HepG2 (cell line): Measurements from ENCODE around the gene NHP2. TPM values are rescaled to one million over a fixed set of nuclear protein-coding genes. Genes with fewer than 3 reads are reported as not detected.

Experiments
- ATAC-seq: fragments of 200-7000 bp; cut with Tn5 transposase; 3 replicates; pipeline ENCODE4 v1.9.1; 2020; ENCODE audit warnings: mild to moderate bottlenecking, moderate library complexity
- BruUV-seq: library from RNA; stranded (reverse); fragments of 400-500 nt; replicated peaks from 2 replicates; lab custom pipeline; 2021; lab: Mats Ljungman, UMichigan
- CTCF ChIA-PET: fragments of 300-600 bp; formaldehyde crosslinking; extraction: SDS; loops from one replicate; lab custom pipeline; 2021; ENCODE audit warnings: low total read pairs, inconsistent platforms, low intra/inter-chr PET ratio; lab: Yijun Ruan, JAX
- POLR2A ChIA-PET: fragments of 350-600 bp; sonication (Branson Sonifier 250); formaldehyde crosslinking; loops from one replicate; lab custom pipeline; 2020; ENCODE audit warnings: antibody characterized with exemption, inconsistent platforms; lab: Yijun Ruan, JAX
- DNase-seq: peaks from one replicate; pipeline ENCODE4 v3.0.0-alpha.2; 2015; ENCODE audit warnings: low spot score
- FAIRE-seq: peaks from 3 replicates; lab custom pipeline; 2011; peaks lifted over from hg19 to GRCh38; lab: Jason Lieb, UNC
- H2AFZ ChIP-seq: one replicate; pipeline ENCODE4 v1.6.1; 2011; ENCODE audit warnings: low read length, inconsistent platforms
- H3K27ac ChIP-seq: fragments of 300-600 bp; 3 replicates; pipeline ENCODE4 v1.8.0; 2011; ENCODE audit warnings: mixed run types, mild to moderate bottlenecking, mixed read lengths, low read length, inconsistent platforms; ENCODE audit not compliant: insufficient read depth; ENCODE audit errors: extremely low read length
- H3K27me3 ChIP-seq, 2 experiments: fragments of 200-600 bp in 1 of 2; 2 replicates in 1 of 2; 3 replicates in 1 of 2; pipeline versions ENCODE4 v1.6.0 to v1.8.0; 2011; ENCODE audit warnings: low read length in 2 of 2, mild to moderate bottlenecking in 2 of 2, moderate library complexity in 2 of 2, inconsistent platforms in 1 of 2; ENCODE audit not compliant: insufficient read depth in 2 of 2, control insufficient read depth in 1 of 2
- H3K36me3 ChIP-seq, 2 experiments: fragments of 200-600 bp in 1 of 2; replicated peaks in 1 of 2; 2 replicates in 1 of 2; 3 replicates in 1 of 2; pipeline versions ENCODE4 v1.5.1 to v1.8.0; 2011; ENCODE audit warnings: low read length in 2 of 2, inconsistent platforms in 1 of 2; ENCODE audit not compliant: insufficient read depth in 2 of 2, control insufficient read depth in 1 of 2
- H3K4me1 ChIP-seq: 2 replicates; pipeline ENCODE4 v1.5.1; 2012; ENCODE audit warnings: low read length, inconsistent platforms; ENCODE audit not compliant: insufficient read depth
- H3K4me2 ChIP-seq: 2 replicates; pipeline ENCODE4 v1.6.0; 2011; ENCODE audit warnings: low read depth, low read length, inconsistent platforms
- H3K4me3 ChIP-seq, 3 experiments: fragments of 200-600 bp in 1 of 3; sonication (generic), shearing (Covaris generic) in 1 of 3; replicated peaks in 1 of 3; 2 replicates each; pipeline ENCODE4 v1.5.1; 2011 to 2016; ENCODE audit warnings: low read length in 3 of 3, inconsistent platforms in 2 of 3, low read depth in 2 of 3, mild to moderate bottlenecking in 2 of 3, control low read depth in 1 of 3, mixed read lengths in 1 of 3; ENCODE audit not compliant: insufficient read depth in 1 of 3
- H3K79me2 ChIP-seq: one replicate; pipeline ENCODE4 v1.6.1; 2011; ENCODE audit warnings: low read length, inconsistent platforms; ENCODE audit not compliant: insufficient read depth
- H3K9ac ChIP-seq: 2 replicates; pipeline ENCODE4 v1.6.0; 2011; ENCODE audit warnings: mild to moderate bottlenecking, low read depth, low read length, inconsistent platforms; ENCODE audit not compliant: insufficient read depth
- H3K9me3 ChIP-seq: 2 replicates; pipeline ENCODE4 v1.5.1; 2012; ENCODE audit warnings: mild to moderate bottlenecking, low read length
- H4K20me1 ChIP-seq: 2 replicates; pipeline ENCODE4 v1.6.0; 2011; ENCODE audit warnings: inconsistent platforms, mild to moderate bottlenecking, low read length, moderate library complexity; ENCODE audit not compliant: insufficient read depth
- AGO1 ChIP-seq: fragments of 200-400 bp; formaldehyde crosslinking; IDR thresholded peaks from 2 replicates; pipeline ENCODE4 v1.6.1; 2017; ENCODE audit warnings: mild to moderate bottlenecking, low read depth, low read length, moderate library complexity; ENCODE audit not compliant: poor library complexity, severe bottlenecking
- HDAC6 ChIP-seq: fragments of 200-600 bp; sonication (generic); IDR thresholded peaks from 2 replicates; pipeline ENCODE4 v1.7.0; 2017; ENCODE audit warnings: mild to moderate bottlenecking, antibody characterized with exemption, low read length, low read depth
- HOXA9 ChIP-seq: sonication (generic); formaldehyde crosslinking; IDR thresholded peaks from 2 replicates; pipeline ENCODE4 v1.8.1; 2022; ENCODE audit warnings: missing genetic modification reagents, mild to moderate bottlenecking, moderate library complexity, borderline replicate concordance
- IKZF4 ChIP-seq: sonication (generic); formaldehyde crosslinking; IDR thresholded peaks from 2 replicates; pipeline ENCODE4 v1.5.1; 2020; ENCODE audit warnings: borderline replicate concordance, mild to moderate bottlenecking, low read depth, missing genetic modification reagents; ENCODE audit errors: not compliant biosample characterization
- MED1 ChIP-seq: sonication (generic); formaldehyde crosslinking; IDR thresholded peaks from 2 replicates; pipeline ENCODE4 v1.4.0; 2020; ENCODE audit warnings: missing genetic modification reagents
- MTF2 ChIP-seq: sonication (generic); formaldehyde crosslinking; IDR thresholded peaks from 2 replicates; pipeline ENCODE4 v1.5.0; 2020; ENCODE audit warnings: missing genetic modification reagents, borderline replicate concordance
- RBFOX2 ChIP-seq: fragments of 200-400 bp; formaldehyde crosslinking; IDR thresholded peaks from 2 replicates; pipeline ENCODE4 v1.6.1; 2017; ENCODE audit warnings: low read depth, mild to moderate bottlenecking, low read length
- SNAPC5 ChIP-seq: sonication (generic); formaldehyde crosslinking; IDR thresholded peaks from 2 replicates; pipeline ENCODE4 v1.8.1; 2023; ENCODE audit warnings: mild to moderate bottlenecking, missing genetic modification reagents, borderline replicate concordance
- SUZ12 ChIP-seq: fragments of 150-350 bp; IDR thresholded peaks from 2 replicates; pipeline ENCODE4 v1.6.1; 2014; ENCODE audit warnings: low read depth, low read length
- ZNF296 ChIP-seq: sonication (generic); formaldehyde crosslinking; conservative IDR thresholded peaks from 2 replicates; pipeline ENCODE4 v1.5.0; 2020; ENCODE audit warnings: mild to moderate bottlenecking, missing genetic modification reagents
- ZNF460 ChIP-seq: sonication (generic); formaldehyde crosslinking; IDR thresholded peaks from 2 replicates; pipeline ENCODE4 v1.5.1; 2020; ENCODE audit warnings: missing genetic modification reagents, mild to moderate bottlenecking, borderline replicate concordance
- ZNF615 ChIP-seq: sonication (generic); formaldehyde crosslinking; IDR thresholded peaks from 2 replicates; pipeline ENCODE4 v1.5.0; 2020; ENCODE audit warnings: mild to moderate bottlenecking, missing genetic modification reagents, borderline replicate concordance
- WGBS: methylation state at CpG from one replicate; pipeline ENCODE4 v1.1.6; 2017; ENCODE audit warnings: low lambda C conversion rate; 5-methylcytosine and 5-hydroxymethylcytosine counted together
- in situ Hi-C: cut with HindIII; loops from 2 replicates; pipeline ENCODE4 v1.10.0; 2017; ENCODE audit warnings: low pct_unique_long_range_greater_than_20kb; ENCODE audit not compliant: extremely low pct_ligation_motif_present
- intact Hi-C: fragments of 100-400 bp; cut with micrococcal nuclease; formaldehyde crosslinking; loops from one replicate; pipeline ENCODE4 v1.10.0; 2022; ENCODE audit not compliant: unreplicated experiment
- polyA plus RNA-seq, 8 experiments: library from polyadenylated mRNA; depleted of rRNA in 3 of 8; stranded (reverse) in 7 of 8; unstranded in 1 of 8; fragments of >200 nt; fragmentation: Illumina TruSeq in 4 of 8; extraction: Trizol in 4 of 8; gene quantifications; 2 replicates each; pipeline versions ENCODE4 v1.2.1 to v1.2.3, GENCODE V29; 2011 to 2016; ENCODE audit warnings: low read depth in 4 of 8, missing spikeins in 1 of 8, mixed read lengths in 1 of 8; ENCODE audit not compliant: insufficient read depth in 1 of 8
- total RNA-seq, 5 experiments: library from RNA; depleted of rRNA; stranded (reverse); fragments of >200 nt; fragmentation: Illumina TruSeq; extraction: Trizol; gene quantifications; 2 replicates each; pipeline ENCODE4 v1.2.3, GENCODE V29; 2016; ENCODE audit warnings: low read depth in 1 of 5
- TF ChIP-seq, protein P1 (sequence below): sonication (generic); formaldehyde crosslinking; IDR thresholded peaks from 2 replicates; pipeline ENCODE4 v1.8.0; 2022; ENCODE audit warnings: missing genetic modification reagents, mild to moderate bottlenecking, borderline replicate concordance

NHP2 gene
- total and polyA plus RNA-seq, 2 of the 13 experiments (the other 11 are each of a cell fraction or from before 2014, with no cell fraction given) = 56.2 to 96.1 TPM

- Histone ChIP-seq H3K4me1 (peaks cover 9% of the 10 kb centered on the region), H3K36me3 (no peaks in the 10 kb centered on the region), H3K27me3 (peaks cover 2 to 28% of the 10 kb centered on the region in 2 experiments; a peak in 4 of 5 replicates), H3K4me3 (no peak overlapping the region), H3K4me2 (no peak overlapping the region), H3K9me3 (no peaks in the 10 kb centered on the region), H3K27ac (no peak overlapping the region), H3K9ac (no peak overlapping the region), H3K79me2 (no peaks in the 10 kb centered on the region), H2AFZ (no peak overlapping the region), H4K20me1 (no peaks in the 10 kb centered on the region)
- intact Hi-C loops = loop anchor here (5.0 kb wide), 1 partner anchor 185 kb away; no protein-coding TSS in a partner anchor
- no TSS peak for BruUV-seq
- no peak for FAIRE-seq
- ChIA-PET CTCF (no interaction called here), POLR2A (no interaction called here)
- in situ Hi-C loops = no loop called here
- no peak for ATAC-seq
- 19% methylated on average over 6 of the region's 9 CpGs for WGBS
- TF ChIP-seq AGO1 = no peak
- TF ChIP-seq SNAPC5 (CRISPR knock-in tag) = no peak
- TF ChIP-seq HOXA9 (CRISPR knock-in tag) = no peak
- TF ChIP-seq, protein P1, sequence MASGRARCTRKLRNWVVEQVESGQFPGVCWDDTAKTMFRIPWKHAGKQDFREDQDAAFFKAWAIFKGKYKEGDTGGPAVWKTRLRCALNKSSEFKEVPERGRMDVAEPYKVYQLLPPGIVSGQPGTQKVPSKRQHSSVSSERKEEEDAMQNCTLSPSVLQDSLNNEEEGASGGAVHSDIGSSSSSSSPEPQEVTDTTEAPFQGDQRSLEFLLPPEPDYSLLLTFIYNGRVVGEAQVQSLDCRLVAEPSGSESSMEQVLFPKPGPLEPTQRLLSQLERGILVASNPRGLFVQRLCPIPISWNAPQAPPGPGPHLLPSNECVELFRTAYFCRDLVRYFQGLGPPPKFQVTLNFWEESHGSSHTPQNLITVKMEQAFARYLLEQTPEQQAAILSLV (CRISPR knock-in tag) = no peak
- TF ChIP-seq ZNF296 (CRISPR knock-in tag) = no peak
- no peak for TF ChIP-seq ZNF460 (CRISPR knock-in tag)
- TF ChIP-seq MED1 = no peak
- no peak for TF ChIP-seq RBFOX2
- no peak for TF ChIP-seq ZNF615
- TF ChIP-seq HDAC6 = no peak
- no peak for TF ChIP-seq MTF2 (CRISPR knock-in tag)
- no peak for TF ChIP-seq SUZ12
- TF ChIP-seq IKZF4 = no peak
- no peak for DNase-seq
Observed at GRCh38 chr5:178162481-178162880, 8.8 kb upstream of the NHP2 start.
